ENCODE results near the gene PSME1. TPM values are rescaled to one million over a fixed set of nuclear protein-coding genes. Genes with fewer than 3 reads are reported as not detected.

Gene PSME1
- total and polyA plus RNA-seq, 2 of the 13 experiments (the other 11 are each of a cell fraction or from before 2014, with no cell fraction given) = 159 to 608 TPM

DNA sequence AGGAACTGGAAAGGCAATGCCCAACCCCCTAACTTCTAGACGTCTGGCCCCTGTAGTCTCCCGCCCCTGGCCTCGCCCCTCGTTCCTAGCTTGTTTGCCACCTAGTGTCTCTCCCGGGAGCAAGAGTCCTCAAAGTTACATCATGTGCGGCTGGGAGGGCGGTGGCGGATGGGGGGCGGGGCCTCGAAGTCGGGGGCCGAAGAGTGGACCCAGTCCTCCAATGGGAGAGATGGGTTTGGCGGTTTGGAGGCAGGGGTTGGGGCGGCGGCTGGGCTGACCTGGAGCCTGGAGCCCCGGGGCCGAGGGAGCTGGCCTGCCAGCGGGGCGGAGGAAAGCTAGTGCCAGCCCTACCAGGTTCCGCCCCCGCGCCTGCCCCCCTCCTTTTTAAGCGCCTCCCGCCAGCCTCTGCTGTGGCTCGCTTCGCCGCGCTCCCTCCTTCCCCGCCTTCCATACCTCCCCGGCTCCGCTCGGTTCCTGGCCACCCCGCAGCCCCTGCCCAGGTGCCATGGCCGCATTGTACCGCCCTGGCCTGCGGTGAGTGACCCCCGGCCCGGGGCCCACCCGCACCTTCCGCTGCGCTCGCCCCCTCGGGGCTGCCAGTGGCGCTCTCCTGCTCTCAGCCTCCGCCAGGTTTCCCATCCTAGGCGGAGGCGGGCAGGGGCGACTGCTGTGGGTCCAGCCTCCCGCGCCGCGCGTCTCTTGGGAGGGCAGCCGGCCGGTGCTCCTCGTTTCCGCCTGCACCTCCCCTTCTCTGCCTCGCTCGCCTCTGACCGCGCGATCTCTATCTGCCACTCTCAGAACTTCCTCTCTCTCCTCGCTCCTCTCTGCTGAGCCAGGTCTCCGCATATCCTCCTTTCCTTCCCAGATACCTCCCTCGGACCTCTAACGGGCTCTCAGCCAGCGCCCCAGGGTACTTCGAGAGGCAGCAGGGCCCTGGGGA is 41.8 kb upstream of the PSME1 start, which contains the start of gene PCK2 (continued):
- TF ChIP-seq, protein P1, sequence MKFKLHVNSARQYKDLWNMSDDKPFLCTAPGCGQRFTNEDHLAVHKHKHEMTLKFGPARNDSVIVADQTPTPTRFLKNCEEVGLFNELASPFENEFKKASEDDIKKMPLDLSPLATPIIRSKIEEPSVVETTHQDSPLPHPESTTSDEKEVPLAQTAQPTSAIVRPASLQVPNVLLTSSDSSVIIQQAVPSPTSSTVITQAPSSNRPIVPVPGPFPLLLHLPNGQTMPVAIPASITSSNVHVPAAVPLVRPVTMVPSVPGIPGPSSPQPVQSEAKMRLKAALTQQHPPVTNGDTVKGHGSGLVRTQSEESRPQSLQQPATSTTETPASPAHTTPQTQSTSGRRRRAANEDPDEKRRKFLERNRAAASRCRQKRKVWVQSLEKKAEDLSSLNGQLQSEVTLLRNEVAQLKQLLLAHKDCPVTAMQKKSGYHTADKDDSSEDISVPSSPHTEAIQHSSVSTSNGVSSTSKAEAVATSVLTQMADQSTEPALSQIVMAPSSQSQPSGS (CRISPR knock-in tag; IDR thresholded peaks at IDR 0.05) = peak; percentile 83
- peak; percentile 84; the same call in 1 of the 2 replicates for TF ChIP-seq SPEN (CRISPR knock-in tag; IDR thresholded peaks at IDR 0.05; ENCODE audit: low read depth)
- no peak; the same call in none of the 2 replicates for TF ChIP-seq ZNF772 (CRISPR knock-in tag; IDR thresholded peaks at IDR 0.05)
- TF ChIP-seq ZNF10 (CRISPR knock-in tag; IDR thresholded peaks at IDR 0.05; ENCODE audit: borderline replicate concordance, low read depth) = peak; percentile 98; the same call in 1 of the 2 replicates
- TF ChIP-seq, protein P2, sequence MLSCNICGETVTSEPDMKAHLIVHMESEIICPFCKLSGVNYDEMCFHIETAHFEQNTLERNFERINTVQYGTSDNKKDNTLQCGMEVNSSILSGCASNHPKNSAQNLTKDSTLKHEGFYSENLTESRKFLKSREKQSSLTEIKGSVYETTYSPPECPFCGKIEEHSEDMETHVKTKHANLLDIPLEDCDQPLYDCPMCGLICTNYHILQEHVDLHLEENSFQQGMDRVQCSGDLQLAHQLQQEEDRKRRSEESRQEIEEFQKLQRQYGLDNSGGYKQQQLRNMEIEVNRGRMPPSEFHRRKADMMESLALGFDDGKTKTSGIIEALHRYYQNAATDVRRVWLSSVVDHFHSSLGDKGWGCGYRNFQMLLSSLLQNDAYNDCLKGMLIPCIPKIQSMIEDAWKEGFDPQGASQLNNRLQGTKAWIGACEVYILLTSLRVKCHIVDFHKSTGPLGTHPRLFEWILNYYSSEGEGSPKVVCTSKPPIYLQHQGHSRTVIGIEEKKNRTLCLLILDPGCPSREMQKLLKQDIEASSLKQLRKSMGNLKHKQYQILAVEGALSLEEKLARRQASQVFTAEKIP (CRISPR knock-in tag; IDR thresholded peaks at IDR 0.05; ENCODE audit: borderline replicate concordance) = no peak
- peak; percentile 78 for TF ChIP-seq ZMYM2 (CRISPR knock-in tag; IDR thresholded peaks at IDR 0.05)
- no peak for TF ChIP-seq FOXA1 (IDR thresholded peaks at IDR 0.05)
- peak; percentile 59; the same call in 1 of the 2 replicates for TF ChIP-seq FOXA1 (CRISPR knock-in tag; IDR thresholded peaks at IDR 0.05)
- TF ChIP-seq, protein P3, sequence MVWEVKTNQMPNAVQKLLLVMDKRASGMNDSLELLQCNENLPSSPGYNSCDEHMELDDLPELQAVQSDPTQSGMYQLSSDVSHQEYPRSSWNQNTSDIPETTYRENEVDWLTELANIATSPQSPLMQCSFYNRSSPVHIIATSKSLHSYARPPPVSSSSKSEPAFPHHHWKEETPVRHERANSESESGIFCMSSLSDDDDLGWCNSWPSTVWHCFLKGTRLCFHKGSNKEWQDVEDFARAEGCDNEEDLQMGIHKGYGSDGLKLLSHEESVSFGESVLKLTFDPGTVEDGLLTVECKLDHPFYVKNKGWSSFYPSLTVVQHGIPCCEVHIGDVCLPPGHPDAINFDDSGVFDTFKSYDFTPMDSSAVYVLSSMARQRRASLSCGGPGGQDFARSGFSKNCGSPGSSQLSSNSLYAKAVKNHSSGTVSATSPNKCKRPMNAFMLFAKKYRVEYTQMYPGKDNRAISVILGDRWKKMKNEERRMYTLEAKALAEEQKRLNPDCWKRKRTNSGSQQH (CRISPR knock-in tag; IDR thresholded peaks at IDR 0.05; ENCODE audit: low read depth) = no peak; the same call in none of the 2 replicates
- TF ChIP-seq ZNF446 (CRISPR knock-in tag; IDR thresholded peaks at IDR 0.05) = no peak
- peak; percentile 38 for TF ChIP-seq ZNF652 (CRISPR knock-in tag; IDR thresholded peaks at IDR 0.05; ENCODE audit: borderline replicate concordance, low read depth)
- no peak for TF ChIP-seq SRY (CRISPR knock-in tag; IDR thresholded peaks at IDR 0.05)
- TF ChIP-seq POLR2AphosphoS5 (IDR thresholded peaks at IDR 0.05; ENCODE audit: low read depth, low read length) = peak; percentile 100
- TF ChIP-seq SSRP1 (CRISPR knock-in tag; IDR thresholded peaks at IDR 0.05) = peak; percentile 19; the same call in 1 of the 2 replicates
- TF ChIP-seq ISL2 (CRISPR knock-in tag; IDR thresholded peaks at IDR 0.05) = peak; percentile 92
- TF ChIP-seq ZNF468 (CRISPR knock-in tag; IDR thresholded peaks at IDR 0.05) = no peak
- TF ChIP-seq, protein P4, sequence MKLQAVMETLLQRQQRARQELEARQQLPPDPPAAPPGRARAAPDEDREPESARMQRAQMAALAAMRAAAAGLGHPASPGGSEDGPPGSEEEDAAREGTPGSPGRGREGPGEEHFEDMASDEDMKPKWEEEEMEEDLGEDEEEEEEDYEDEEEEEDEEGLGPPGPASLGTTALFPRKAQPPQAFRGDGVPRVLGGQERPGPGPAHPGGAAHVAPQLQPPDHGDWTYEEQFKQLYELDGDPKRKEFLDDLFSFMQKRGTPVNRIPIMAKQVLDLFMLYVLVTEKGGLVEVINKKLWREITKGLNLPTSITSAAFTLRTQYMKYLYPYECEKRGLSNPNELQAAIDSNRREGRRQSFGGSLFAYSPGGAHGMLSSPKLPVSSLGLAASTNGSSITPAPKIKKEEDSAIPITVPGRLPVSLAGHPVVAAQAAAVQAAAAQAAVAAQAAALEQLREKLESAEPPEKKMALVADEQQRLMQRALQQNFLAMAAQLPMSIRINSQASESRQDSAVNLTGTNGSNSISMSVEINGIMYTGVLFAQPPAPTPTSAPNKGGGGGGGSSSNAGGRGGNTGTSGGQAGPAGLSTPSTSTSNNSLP (IDR thresholded peaks at IDR 0.05; ENCODE audit: low read depth, low read length) = peak; percentile 3; the same call in 1 of the 2 replicates
- peak; percentile 87 for TF ChIP-seq MIER2 (CRISPR knock-in tag; IDR thresholded peaks at IDR 0.05)
- TF ChIP-seq, protein P5, sequence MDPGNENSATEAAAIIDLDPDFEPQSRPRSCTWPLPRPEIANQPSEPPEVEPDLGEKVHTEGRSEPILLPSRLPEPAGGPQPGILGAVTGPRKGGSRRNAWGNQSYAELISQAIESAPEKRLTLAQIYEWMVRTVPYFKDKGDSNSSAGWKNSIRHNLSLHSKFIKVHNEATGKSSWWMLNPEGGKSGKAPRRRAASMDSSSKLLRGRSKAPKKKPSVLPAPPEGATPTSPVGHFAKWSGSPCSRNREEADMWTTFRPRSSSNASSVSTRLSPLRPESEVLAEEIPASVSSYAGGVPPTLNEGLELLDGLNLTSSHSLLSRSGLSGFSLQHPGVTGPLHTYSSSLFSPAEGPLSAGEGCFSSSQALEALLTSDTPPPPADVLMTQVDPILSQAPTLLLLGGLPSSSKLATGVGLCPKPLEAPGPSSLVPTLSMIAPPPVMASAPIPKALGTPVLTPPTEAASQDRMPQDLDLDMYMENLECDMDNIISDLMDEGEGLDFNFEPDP (CRISPR knock-in tag; conservative IDR thresholded peaks at IDR 0.05) = no peak
- peak; percentile 81; the same call in 1 of the 2 replicates for TF ChIP-seq MLLT10 (CRISPR knock-in tag; IDR thresholded peaks at IDR 0.05)
- peak; percentile 7; the same call in 1 of the 2 replicates for TF ChIP-seq RFX5 (IDR thresholded peaks at IDR 0.05; ENCODE audit: low read depth, low read length)
- TF ChIP-seq ZNF230 (CRISPR knock-in tag; IDR thresholded peaks at IDR 0.05) = peak; percentile 79
- no peak for TF ChIP-seq NAIF1 (CRISPR knock-in tag; IDR thresholded peaks at IDR 0.05; ENCODE audit: borderline replicate concordance)

Measured in HepG2 (cell line).